Bone marrow (tissue), 2 donors: Measurements from ENCODE around the gene GAB2.

Source experiments
- DNase-seq, 2 donors: peaks; one replicate each; lab custom pipeline; 2025; lab: John Stamatoyannopoulos, UW

The GAB2 gene

DNA sequence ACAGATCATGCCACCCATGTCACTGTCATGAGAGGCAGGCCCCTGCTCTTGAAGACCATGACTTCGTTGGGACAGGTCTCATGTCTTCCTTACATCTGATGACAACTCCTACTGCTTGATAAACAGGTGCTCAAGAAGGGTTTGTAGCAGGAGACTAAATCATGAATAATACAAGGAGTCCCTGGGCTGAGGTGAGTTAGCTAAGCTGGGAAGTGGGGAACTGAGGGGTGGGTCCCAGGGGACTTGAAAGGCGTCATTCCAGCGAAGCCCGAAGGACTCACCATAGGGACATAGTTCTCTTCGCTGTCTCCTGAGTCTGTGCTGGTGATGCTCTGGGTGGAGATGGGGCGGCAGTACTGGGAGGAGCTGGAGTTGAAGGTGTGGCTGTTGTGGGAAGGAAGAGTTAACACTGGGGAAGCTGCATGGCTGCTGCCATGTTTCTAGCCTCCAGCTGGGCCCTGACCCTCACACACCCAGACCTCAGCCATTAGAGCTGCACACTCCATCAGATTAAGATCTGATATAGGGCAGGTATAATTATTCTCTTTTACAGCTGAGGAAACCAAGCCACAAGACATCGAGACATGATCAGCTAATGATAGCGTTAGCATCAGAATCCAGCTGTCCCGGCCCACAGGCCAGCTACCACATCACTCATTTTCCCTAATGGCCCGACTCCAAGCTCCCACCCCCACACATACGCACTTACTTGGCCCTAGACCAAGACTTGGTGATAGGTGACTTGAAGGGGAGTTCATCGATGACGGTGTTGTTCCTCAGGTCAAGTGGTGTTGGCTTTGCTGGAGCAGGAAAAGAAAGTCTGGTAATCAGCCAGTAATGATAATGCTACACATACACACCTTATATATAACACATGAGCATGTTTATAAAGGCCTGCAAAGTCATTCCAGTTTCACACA, 196.0 kb downstream of the GAB2 start:
- DNase-seq, result no peak

DNA sequence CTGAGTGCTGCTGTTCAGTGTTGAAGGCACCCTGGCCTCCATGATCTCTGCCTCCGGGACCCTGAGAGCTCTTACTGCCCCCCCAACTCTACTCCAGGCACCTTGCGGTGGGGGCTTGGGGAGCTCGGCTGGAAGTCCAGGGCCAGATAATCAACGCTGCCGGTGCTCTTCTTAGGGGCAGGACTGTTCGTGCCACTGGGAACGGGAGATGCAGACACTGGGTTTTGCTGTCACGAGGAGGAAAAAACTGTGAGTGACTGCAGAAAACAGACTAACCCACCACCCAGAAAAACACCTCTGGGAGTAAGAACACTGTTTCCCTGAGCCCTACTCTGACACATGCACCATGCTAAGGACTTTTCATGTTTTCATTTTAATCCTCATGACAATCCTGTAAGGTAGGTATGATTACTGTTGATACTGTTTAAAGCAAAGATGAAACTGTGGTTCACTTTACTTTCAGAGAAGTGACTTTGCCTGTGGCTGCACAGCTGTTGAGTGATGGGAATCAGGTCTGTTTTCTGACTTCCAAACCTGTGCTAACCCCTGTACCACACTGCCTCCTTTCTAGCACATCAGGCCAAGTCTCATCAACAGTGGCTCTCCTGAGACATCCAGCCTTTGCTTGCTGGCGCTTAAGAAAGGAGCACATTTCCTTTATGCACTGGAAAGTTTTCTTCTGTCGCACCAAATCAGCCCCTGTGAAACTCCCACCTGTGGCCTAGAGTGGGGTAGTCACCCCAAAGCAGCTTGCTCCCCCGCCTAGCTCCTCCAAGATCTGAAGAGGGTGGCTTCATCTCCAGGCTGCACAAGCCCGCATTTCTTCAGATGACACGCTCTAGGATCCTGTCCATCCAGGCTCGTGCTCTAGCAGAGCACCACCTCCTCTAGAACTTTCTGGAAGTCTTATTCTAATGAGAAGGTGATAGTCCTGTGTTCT, 197.1 kb downstream of the GAB2 start:
- no peak for DNase-seq

DNA sequence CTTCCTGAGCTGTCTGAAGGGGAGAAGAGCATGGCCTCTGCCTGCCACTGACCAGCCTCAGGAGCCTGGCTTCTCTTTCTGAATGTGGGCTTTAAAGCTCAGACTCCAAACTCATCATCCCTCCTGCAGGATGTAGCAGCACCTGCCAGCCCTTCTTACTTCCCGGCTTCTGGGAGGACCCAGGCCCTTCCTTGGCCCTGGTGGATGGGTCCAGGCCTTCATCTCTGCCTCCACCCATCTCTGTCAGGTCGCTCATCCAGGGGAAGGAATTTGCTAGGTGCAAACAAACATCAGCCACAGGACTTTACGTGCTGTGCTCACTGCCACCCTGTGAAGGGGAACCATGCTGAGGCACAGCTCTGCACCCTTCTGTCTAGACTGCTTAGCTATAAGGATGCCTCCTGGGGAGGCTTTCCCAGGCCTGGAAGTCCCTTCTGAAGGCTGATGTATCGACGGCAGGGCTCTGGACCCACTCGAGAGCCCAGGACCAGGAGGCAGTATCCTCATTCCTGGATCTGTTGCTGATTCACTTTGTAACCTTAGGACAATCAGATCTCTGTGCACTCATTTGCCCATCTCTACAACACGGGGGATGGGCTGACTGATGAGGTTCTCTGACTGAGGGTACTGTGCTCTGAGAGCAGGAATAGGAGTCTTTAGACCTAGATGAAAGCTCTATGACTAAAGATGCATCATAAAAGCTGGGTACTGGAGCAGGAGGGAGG, 198.0 kb downstream of the GAB2 start:
- DNase-seq, result no peak

DNA sequence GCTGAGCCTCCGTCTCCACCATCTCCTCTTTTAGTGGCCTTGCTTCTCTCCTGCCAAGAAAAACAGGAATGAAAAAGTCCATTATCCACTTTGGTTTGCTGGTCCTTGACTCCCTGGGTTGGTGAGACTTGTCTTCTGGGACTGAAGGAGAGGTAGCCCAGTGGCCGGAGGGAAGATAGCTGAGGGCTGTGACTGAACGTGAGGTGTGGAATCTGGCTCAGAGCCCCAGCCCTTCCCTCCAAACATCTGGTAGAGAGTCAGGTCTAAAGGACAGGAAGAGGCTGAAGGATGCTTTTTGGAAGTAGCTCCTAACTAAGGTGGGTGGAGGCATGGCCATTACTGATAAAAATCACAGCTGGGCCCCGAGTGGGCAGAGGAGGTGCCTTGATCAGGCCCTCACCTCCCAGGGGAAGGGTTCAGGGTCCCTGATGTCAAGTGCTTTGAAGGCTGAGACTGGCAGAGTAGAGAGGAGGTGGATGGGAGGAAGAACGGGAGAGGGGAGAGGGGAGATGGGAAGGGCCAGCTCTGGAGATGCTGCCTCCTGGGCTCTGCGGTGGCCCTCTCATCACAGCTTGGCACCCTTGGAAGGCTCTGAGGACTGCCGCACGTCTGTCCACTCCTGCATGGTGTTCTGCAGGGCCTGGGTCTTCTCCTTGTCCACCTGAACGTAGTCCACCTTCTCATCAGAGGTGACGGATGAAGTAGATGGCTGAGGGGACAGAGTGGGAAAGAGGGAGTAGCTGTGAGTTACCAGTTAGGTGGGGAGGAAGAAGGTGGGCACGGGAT, 198.7 kb downstream of the GAB2 start:
- no peak for DNase-seq

DNA sequence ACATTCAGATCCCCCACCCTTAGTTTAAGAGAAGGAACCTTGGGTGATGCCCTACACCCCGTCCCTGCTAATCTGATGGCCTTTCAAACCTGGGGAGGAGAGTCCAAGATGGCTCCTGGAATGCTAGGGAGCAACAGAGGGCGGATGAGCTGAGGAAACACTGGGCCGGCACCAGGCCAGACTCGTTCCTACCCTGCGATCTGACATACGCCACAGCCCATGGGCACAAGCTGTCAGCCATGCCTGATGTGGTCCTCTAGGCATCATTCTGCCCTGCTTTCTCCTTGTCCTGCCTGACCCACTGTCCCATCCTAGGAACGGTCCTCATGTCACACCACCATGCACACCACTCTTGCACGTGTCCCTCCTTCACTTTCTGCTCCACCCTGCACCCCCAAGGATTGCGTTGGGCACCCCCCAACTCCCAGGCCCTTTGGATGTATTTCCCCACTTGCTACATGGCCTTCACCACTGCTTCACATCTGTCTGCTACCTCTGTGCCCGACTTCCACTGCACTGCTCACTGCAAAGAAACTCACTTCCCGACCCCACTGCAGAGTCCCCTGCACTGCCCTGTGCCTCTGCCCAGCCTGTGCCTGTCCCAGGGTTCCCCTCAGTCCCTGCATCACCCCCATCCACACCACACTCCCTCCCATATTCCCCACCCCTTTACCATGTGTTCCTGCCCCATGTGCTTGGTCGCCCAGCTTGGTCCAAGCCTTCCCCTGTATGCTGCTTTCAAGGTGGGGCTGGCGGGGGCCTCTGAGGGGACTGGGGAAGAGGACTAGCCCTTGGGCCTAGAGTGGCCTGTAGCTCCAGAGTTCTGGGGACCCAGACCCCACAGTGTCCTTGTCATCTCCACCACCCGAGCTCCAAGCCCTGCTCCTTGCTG, 199.7 kb downstream of the GAB2 start:
- no peak for DNase-seq

DNA sequence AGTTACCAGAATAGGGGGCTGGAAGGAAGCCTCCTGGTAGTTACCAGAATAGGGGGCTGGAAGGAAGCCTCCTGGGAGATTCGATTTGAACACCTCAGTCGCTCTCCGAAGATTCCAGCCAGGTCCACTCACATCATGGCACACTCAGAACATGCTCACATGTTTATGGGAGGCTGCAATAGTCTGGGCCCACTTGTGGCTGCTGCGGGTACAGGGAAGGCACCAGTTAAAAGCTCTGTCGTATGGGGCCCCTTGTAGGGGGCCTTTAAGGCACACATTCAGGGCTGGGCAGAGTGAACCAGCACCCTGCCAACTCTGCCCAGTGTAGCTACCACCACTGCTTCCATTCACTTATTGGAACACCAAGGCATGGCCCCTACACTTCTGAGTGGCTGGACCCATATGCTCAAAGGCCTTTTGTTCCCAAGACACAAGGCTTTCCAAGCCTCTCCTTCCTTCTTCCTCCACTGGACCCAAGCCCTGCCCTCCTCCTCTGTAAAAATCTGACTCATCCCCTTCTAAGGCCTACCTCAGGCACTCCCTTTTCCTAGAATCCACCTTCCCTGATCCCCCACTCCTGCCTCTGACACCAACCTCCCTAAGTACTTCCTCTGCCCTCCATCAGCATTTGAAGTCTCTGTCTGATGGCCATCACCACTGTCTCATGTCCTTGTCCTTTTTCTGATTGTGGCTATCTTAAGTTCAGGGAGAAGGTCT, 200.9 kb downstream of the GAB2 start:
- no peak for DNase-seq

DNA sequence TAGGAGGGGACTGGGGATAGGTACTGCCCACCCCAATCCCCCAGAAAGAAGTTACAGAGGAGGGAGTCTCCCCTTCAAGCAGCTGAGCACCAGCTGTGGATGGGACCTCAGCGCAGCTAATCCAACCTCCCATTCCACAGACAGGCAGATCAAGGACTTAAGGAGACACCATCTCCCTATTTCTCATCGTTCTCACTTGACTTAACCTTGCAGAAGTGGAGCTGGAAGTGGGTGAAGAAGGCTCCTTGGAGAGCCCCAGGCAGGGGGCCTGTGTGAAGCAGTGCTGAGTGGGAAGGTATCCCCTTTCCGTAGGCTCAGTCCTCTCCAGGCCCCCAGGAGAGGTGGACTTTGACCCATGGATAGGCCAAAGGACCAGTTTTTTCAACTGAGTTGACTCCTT, 201.6 kb downstream of the GAB2 start:
- DNase-seq, result no peak

DNA sequence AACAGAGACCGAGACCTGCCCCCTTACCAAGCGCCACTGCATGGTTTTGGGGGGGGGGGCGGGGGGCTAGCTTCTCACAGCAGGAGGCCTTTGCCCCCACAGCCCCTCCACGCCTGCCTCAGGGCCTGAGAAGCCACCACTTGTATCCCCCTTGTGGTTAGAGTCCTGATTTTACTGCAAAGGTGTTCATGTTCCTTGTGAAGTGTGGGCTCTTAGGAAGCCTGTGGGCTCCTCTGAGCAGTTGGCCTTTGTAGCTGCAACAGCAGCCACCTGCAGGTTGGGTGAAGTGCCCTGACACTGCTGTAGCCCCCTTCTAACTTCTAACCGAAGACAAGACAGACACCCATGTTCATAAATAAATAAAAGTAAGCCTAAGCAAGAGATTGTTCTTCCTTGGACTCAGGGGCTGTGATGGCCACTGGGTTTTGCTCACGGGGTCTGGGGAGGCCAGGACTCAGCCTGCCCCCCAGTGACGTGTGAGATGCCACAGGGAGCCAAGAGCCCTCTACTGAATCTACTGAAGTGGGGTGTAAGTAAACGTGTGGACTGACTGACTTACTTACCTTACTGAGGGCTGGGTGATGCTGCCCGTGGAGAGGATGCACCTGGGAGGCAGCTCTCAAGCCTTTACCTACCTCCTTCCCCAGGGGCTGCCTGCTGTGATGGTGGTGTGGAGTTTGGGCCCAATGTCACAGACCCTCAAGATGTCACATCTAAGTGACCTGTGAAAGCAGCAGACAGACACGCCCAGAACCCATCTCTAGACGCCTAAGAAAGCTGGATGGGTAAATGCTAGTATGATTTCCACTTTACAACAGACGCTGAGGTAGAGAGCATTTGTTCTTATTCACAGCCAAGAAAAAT, 203.1 kb downstream of the GAB2 start:
- DNase-seq, result no peak

DNA sequence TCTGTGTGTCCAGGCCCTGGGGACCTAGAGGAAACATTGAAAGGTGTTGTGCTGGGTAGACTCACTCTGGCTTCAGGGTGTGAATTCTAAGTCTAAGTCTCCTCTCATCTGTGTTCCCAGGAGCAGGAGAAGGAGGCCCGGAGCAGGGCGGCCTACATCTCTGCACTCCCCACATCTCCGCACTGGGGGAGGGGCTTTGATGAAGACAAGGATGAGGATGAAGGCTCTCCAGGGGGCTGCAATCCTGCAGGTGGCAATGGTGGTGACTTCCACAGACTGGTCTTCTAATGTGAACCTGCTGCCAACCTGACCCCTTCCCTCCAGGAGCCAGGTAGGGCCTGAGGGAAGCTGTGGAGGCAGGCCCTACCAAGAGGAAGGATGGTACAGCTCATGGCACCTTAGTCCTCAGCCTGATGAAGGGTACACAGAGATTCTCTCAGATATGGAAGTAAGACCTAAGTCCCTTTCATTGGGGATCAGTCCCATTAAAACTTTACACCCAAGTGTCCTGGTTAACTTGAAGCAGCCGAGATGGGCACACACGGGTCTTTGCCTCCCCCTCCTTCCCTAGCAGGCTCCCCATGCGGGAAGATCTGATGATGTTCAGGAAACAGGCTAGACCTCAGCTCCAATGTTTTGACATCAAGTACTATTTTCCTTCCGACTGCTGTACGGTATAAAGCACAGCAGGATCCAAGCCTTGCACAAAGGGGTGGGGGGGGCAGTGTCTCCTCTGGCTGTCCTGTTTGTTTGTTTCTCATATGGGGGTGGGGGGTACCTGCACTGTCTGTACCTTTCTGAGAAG, 203.9 kb downstream of the GAB2 start:
- DNase-seq, result no peak

DNA sequence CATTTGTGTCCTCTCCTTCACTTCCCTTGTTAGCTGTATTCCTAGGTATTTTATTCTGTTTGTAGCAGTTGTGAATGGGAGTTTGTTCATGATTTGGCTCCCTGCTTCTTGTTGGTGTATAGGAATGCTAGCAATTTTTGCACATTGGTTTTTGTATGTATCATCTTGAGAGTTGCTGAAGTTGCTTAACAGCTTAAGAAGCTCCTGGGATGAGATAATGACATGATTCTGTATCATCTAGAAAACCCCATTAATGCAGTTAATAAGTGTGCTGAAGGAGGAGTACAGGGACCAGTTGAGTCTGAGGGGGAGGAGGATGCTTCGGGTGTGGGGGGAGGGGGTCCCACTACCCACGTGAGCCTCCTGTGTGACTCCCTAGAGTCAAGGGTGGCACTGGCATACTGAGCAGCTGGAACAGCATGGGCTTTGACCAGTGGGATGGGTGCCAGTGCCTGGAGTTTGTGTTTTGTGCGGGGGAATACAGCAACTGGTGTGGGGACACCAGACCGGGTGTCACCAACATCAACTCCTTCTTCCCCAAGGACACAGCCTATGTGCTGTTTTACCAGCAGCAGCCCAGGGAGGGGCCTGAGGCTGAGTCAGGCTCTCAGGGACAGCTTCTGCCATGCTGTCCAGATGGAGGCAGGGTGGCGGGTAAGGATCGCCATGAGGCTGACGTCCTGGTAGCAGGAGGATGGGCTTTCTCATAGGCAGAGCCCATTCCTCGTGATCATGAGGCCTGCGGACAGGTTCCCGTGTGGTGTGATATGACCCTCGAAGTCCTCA, 204.8 kb downstream of the GAB2 start:
- DNase-seq, result no peak

DNA sequence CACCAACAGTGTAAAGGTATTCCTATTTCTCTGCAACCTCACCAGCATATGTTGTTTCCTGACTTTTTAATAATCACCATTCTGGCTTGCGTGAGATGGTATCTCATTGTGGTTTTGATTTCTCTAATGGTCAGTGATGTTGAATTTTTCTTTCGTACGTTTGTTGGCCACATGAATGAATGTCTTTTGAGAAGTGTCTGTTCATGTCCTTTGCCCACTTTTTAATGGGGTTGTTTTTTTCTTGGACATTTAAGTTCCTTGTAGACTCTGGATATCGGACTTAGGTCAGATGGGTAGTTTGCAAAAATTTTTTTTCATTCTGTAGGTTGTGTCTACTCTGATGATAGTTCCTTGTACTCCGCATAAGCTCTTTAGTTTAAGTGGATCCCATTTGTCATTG, 206.1 kb downstream of the GAB2 start:
- no peak for DNase-seq

DNA sequence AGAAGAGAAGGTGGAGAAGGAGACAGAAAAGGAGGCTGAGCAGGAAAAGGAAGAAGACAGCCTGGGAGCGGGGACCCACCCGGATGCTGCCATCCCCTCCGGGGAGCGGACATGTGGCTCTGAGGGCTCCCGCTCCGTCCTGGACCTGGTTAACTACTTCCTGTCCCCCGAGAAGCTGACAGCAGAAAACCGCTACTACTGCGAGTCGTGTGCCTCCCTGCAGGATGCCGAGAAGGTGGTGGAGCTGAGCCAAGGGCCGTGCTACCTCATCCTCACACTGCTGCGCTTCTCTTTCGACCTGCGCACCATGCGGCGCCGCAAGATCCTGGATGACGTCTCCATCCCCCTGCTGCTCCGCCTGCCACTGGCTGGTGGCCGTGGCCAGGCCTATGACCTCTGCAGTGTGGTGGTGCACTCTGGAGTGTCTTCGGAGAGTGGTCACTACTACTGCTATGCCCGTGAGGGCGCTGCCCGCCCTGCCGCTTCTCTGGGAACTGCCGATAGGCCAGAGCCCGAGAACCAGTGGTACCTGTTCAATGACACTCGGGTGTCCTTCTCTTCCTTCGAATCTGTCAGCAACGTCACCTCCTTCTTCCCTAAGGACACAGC, 207.5 kb downstream of the GAB2 start:
- DNase-seq, result no peak

DNA sequence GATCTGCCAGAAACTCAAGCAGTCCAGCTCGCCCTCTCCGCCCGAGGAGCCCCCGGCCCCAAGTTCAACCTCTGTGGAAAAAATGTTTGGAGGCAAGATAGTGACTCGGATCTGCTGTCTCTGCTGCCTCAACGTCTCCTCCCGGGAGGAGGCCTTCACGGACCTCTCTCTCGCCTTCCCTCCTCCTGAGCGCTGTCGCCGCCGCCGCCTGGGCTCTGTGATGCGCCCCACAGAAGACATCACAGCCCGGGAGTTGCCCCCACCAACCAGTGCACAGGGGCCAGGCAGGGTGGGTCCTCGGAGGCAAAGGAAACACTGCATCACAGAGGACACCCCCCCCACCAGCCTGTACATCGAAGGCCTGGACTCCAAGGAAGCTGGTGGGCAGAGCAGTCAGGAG, 208.1 kb downstream of the GAB2 start:
- DNase-seq, result no peak

DNA sequence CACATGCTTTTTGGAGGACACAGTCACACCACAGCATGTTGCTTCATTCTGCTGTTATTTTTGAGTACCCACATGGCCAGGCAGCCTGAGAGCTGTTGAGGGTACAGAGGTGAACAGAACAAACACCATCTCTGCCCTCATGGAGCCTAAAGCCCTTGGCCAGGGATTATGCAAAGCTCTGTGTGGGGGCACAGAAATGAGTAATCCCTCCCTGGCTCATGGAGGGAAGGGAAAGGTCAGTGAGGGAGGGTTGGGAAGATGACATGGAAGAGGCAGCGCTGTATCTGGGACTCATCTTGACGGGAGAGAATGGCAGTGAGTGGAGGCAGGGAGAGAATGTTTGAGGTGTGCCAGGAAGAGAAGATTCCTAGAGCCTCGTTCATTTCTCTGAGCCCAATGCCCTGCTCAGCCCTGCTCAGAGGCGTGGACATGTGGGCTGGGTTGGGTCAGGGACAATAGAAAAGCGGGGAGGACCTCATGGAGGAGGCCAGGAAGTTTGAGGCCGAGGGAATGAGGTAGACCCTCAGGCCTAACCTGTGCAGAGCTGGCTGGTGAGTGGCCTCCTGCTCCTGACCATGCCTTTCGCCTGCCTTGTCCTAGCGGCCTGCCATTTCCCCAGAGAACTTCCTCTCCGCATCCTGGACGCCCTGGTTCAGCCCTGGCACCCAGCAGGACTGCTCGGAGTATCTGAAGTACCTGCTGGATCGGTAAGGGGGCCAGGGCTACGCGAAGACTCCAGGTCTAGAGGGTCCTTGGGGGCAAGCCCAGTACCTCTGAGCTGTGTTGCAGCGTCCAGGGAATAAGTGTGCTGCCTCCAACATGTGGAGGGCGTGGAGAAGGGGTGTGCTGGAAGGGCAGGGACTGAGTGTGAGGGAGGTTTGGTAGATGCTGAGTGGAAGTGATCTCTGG, 209.1 kb downstream of the GAB2 start:
- DNase-seq, result no peak

DNA sequence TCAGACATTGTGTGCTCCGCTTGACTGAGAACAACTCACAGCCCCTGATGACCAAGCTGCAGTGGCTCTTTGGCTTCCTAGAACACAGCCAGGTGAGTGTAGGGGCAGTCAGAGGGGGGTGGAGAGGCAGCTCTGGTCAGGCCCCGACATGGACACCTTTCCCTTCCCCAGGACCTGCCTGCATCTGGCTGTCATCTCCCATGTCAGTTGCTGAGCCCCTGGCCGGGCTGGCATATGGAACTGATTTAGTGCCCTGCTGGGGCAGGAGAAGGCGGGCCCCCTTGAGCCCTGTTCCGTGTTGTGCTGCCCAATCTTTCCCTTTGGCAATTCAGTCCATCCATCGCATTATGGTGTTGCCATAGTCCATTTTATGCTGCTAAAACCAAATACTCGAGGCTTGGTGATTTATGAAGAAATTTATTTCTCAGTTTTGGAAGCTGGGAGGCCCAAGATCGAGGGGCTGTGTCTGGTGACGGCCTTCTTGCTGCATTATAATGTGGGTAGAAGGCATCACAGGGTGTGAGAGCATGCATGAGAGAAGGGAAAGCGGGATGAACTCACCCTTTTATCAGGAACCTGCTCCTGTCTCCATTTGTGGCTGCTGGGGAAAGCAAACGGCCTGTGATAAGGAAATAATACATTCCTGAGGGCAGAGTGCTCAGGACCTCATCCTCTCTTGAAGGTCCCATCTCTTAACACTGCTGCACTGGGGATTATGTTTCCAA, 209.9 kb downstream of the GAB2 start:
- no peak for DNase-seq
